Stomach (tissue), 9 donors: ENCODE measurements around the gene ERGIC3. TPM values are rescaled to one million over a fixed set of nuclear protein-coding genes. Genes with fewer than 3 reads are reported as not detected.

Experiments
- DNase-seq, 2 donors: peaks; one replicate each; pipeline versions ENCODE4 v3.0.0 to v3.0.0-alpha.2; 2013 to 2019
- H3K27ac ChIP-seq, 5 donors: fragments of 200-600 bp in 4 of 5; sonication (generic) in 4 of 5; one replicate each; pipeline ENCODE4 v1.5.1; 2013 to 2019; ENCODE audit warnings: mild to moderate bottlenecking in 1 of 5, moderate library complexity in 1 of 5
- H3K27me3 ChIP-seq, 3 donors: fragments of 200-600 bp; sonication (generic); one replicate each; pipeline ENCODE4 v1.5.1; 2017 to 2019; ENCODE audit warnings: mixed run types in 1 of 3
- H3K36me3 ChIP-seq, 4 donors: fragments of 200-600 bp; sonication (generic); 1 replicate in 3 of 4; 2 replicates in 1 of 4; pipeline ENCODE4 v1.5.1; 2016 to 2019
- H3K4me1 ChIP-seq, 4 donors: fragments of 200-600 bp; sonication (generic); one replicate each; pipeline ENCODE4 v1.5.1; 2016 to 2019
- H3K4me3 ChIP-seq, 4 donors: fragments of 200-600 bp; sonication (generic) in 3 of 4; one replicate each; pipeline ENCODE4 v1.5.1; 2016 to 2019; ENCODE audit warnings: mild to moderate bottlenecking in 1 of 4
- H3K9me3 ChIP-seq, 4 donors: fragments of 200-600 bp; sonication (generic); one replicate each; pipeline ENCODE4 v1.5.1; 2016 to 2019
- EP300 ChIP-seq: sonication (generic); formaldehyde crosslinking; IDR thresholded peaks from one replicate; pipeline ENCODE4 v1.6.1; 2017; ENCODE audit warnings: antibody characterized with exemption
- POLR2A ChIP-seq, 4 donors: fragments of 450-650 bp; IDR thresholded peaks; one replicate each; pipeline ENCODE4 v1.6.1; 2016; ENCODE audit warnings: antibody characterized with exemption in 4 of 4, control low read depth in 2 of 4, mild to moderate bottlenecking in 1 of 4, moderate library complexity in 1 of 4
- POLR2AphosphoS5 ChIP-seq, 3 donors: sonication (generic); formaldehyde crosslinking; IDR thresholded peaks; one replicate each; pipeline ENCODE4 v1.6.1; 2016; ENCODE audit warnings: antibody characterized with exemption in 3 of 3
- WGBS, 5 donors: extraction: QIAGEN DNeasy Blood & Tissue Kit in 3 of 5; methylation state at CpG; one replicate each; pipeline versions ENCODE4 v1.1.5 to v1.1.7; 2013 to 2018; 5-methylcytosine and 5-hydroxymethylcytosine counted together
- intact Hi-C: fragments of 100-400 bp; cut with DNase I; formaldehyde crosslinking; loops from one replicate; pipeline ENCODE4 v1.15.1; 2023; ENCODE audit warnings: low total_unique reads
- polyA plus RNA-seq, 3 donors: library from polyadenylated mRNA; stranded (reverse); fragments of 200-250 nt; gene quantifications; one replicate each; pipeline ENCODE4 v1.2.3, GENCODE V29; 2013
- total RNA-seq, 5 donors: library from RNA; depleted of rRNA; stranded (reverse); fragments of >200 nt; gene quantifications; one replicate each; pipeline versions ENCODE4 v1.1.0 to v1.2.3, GENCODE V29; 2014 to 2016
- TF ChIP-seq, protein P1 (sequence below), 7 experiments: fragments of 450-650 bp in 4 of 7; fragments of 200-600 bp in 3 of 7; sonication (generic) in 3 of 7; IDR thresholded peaks; one replicate each; pipeline ENCODE4 v1.5.1; 2016 to 2019; ENCODE audit warnings: antibody characterized with exemption in 7 of 7, control low read depth in 2 of 7, mild to moderate bottlenecking in 1 of 7
- donor health status: healthy with polysubstance abuse.
- donor health status: Bipolar disorder and iron deficiency.
- donor health status: healthy.

The ERGIC3 gene
- total and polyA plus RNA-seq, 8 donors: 32.1 to 302 (median 220) TPM

DNA sequence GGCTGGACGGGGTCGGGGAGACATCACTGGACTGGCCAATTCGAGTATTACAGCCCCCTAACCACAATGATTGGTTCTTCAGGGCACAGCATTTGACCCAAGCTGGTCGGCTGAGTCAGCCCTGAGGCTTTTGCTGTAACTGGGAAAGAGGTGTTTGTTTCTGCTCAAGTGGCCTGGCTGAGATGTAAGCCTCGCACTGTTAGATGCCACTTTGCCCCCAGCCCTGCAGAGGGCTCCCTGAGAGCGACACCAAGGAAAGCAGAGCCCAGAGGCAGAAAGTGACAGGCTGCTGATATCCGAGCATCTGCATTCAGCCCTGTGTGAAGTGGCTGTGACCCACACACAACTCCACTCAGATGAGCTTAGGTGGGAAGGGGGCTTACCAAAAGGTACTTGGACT, 19.4 kb downstream of the ERGIC3 start:
- TF ChIP-seq POLR2AphosphoS5 (IDR thresholded peaks at IDR 0.05) (no peak), POLR2A (IDR thresholded peaks at IDR 0.05) (no peak), EP300 (no peak)
- TF ChIP-seq, protein P1, sequence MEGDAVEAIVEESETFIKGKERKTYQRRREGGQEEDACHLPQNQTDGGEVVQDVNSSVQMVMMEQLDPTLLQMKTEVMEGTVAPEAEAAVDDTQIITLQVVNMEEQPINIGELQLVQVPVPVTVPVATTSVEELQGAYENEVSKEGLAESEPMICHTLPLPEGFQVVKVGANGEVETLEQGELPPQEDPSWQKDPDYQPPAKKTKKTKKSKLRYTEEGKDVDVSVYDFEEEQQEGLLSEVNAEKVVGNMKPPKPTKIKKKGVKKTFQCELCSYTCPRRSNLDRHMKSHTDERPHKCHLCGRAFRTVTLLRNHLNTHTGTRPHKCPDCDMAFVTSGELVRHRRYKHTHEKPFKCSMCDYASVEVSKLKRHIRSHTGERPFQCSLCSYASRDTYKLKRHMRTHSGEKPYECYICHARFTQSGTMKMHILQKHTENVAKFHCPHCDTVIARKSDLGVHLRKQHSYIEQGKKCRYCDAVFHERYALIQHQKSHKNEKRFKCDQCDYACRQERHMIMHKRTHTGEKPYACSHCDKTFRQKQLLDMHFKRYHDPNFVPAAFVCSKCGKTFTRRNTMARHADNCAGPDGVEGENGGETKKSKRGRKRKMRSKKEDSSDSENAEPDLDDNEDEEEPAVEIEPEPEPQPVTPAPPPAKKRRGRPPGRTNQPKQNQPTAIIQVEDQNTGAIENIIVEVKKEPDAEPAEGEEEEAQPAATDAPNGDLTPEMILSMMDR (IDR thresholded peaks at IDR 0.05): no peak
- Histone ChIP-seq H3K4me3 (no peak overlapping the region), H3K9me3 (no peaks in the 10 kb centered on the region), H3K27ac (no peak overlapping the region), H3K4me1 (no peaks in the 10 kb centered on the region), H3K36me3 (peaks cover 18 to 50% (median 40%) of the 10 kb centered on the region in 4 donors), H3K27me3 (no peaks in the 10 kb centered on the region)
- intact Hi-C loops: no loop called here
- 8 to 41% (median 21%) methylated on average over 5 to 7 of the region's 7 CpGs for WGBS, 5 donors
- peak in 1 of 2 donors; percentile 78 for DNase-seq

DNA sequence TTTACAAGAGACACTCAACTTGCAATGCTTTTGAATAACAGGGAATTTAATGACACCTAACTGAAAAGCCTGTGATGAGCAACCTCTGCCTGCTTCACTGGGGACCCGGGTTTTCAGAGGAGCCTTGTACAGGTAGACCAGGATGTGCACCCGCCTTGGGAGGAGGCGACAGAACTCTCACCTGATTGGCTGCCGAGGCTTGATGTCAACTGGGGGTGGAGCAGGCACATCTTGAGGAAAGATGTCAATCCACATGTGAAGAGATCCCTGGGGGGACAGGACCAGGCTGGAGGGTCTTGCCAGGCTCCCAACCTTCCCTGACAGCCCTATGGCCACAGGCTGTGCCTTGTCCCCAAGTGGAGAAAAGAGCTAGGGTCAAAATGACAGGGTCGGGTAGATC, 19.8 kb downstream of the ERGIC3 start:
- TF ChIP-seq POLR2AphosphoS5 (IDR thresholded peaks at IDR 0.05) (no peak), POLR2A (IDR thresholded peaks at IDR 0.05) (no peak), EP300 (no peak)
- TF ChIP-seq, protein P1 (IDR thresholded peaks at IDR 0.05): no peak
- 45 to 53% (median 48%) methylated on average over 5 of the region's 5 CpGs for WGBS, 5 donors
- DNase-seq: no peak
- no peaks in the 10 kb centered on the region for H3K4me1 ChIP-seq
- no peaks in the 10 kb centered on the region for H3K27me3 ChIP-seq
- intact Hi-C loops: no loop called here
- H3K4me3 ChIP-seq: no peak overlapping the region
- no peak overlapping the region for H3K27ac ChIP-seq
- H3K36me3 ChIP-seq: peaks cover 14 to 46% (median 36%) of the 10 kb centered on the region in 4 donors
- H3K9me3 ChIP-seq: no peaks in the 10 kb centered on the region

DNA sequence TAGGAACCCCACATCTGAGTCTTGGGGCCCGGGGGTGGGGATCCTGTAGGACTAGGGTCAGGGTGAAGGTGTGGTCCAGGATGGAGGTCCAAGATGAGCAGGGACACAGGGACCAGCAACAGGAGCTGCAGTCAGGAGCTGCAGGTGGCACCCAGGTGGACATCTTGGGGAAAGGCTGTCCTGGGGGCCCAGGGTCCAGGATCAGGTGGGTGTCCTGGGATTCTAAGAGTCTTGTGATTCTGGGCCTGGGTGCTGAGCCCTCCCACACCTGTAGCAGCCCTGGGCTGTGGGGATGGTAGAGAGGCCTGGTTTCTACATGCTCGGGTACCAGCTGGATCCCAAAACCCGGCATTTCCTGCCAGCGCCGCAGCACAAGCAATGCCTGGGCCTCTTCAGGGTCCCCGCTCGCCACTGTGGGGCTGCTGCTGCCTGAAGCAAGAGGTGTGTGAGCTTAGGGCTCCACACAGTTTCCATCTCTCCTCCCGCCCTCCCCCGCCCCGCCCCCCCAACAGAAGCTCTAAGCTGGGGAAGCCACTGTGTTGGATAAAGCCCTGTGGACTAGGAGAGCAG, 20.7 kb downstream of the ERGIC3 start:
- DNase-seq: no peak
- Histone ChIP-seq H3K27ac (no peak overlapping the region), H3K27me3 (no peaks in the 10 kb centered on the region), H3K4me1 (no peaks in the 10 kb centered on the region), H3K9me3 (no peaks in the 10 kb centered on the region), H3K36me3 (peaks cover 8 to 37% (median 27%) of the 10 kb centered on the region in 4 donors), H3K4me3 (no peak overlapping the region)
- TF ChIP-seq POLR2A (IDR thresholded peaks at IDR 0.05): no peak
- TF ChIP-seq EP300: no peak
- TF ChIP-seq, protein P1 (IDR thresholded peaks at IDR 0.05): no peak
- no peak for TF ChIP-seq POLR2AphosphoS5 (IDR thresholded peaks at IDR 0.05)
- 71 to 86% (median 78%) methylated on average over 4 to 10 of the region's 10 CpGs for WGBS, 5 donors
- intact Hi-C loops: no loop called here

DNA sequence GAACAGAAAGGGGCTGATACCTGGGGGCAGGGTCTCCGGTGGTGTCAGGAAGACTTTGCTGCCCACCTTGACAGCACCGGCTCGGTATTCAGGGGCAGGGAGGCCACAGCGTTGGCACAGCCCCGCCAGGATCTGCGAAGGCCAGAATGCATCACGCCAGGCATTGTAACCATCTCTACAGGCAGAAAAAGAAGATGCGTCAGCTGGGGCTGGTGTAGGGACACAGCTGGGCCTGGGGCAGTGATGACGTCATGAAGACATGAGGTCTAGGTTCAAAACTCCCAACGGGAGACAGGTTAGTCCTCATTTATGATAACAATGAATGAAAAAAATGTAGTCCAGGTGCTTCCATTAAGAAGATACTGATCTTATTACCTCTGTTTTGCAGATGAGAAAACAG, 22.0 kb downstream of the ERGIC3 start:
- Histone ChIP-seq H3K9me3 (no peaks in the 10 kb centered on the region), H3K4me3 (no peak overlapping the region), H3K27ac (no peak overlapping the region), H3K36me3 (peaks cover 0 to 25% (median 15%) of the 10 kb centered on the region in 4 donors), H3K27me3 (no peaks in the 10 kb centered on the region), H3K4me1 (no peaks in the 10 kb centered on the region)
- intact Hi-C loops: no loop called here
- WGBS, 5 donors: 77 to 93% (median 90%) methylated on average over 4 to 10 of the region's 10 CpGs
- DNase-seq: no peak
- TF ChIP-seq, protein P1 (IDR thresholded peaks at IDR 0.05): no peak
- TF ChIP-seq POLR2AphosphoS5 (IDR thresholded peaks at IDR 0.05) (no peak), POLR2A (IDR thresholded peaks at IDR 0.05) (no peak), EP300 (no peak)
